B cell (primary cell): Measurements from ENCODE around the gene B4GALT5. TPM values are rescaled to one million over a fixed set of nuclear protein-coding genes. Genes with fewer than 3 reads are reported as not detected.

Experiments
- ATAC-seq: fragments of 200-7000 bp; cut with Tn5 transposase; one replicate; pipeline ENCODE4 v1.10.0; 2021; ENCODE audit warnings: low read depth, mild to moderate bottlenecking, moderate number of reproducible peaks, moderate library complexity
- CTCF ChIA-PET: fragments of 350-600 bp; sonication (Branson Sonifier 250); formaldehyde crosslinking; loops from one replicate; lab custom pipeline; 2021; ENCODE audit warnings: antibody characterized with exemption, inconsistent platforms; lab: Charles Lee
- POLR2A ChIA-PET: fragments of 350-600 bp; sonication (Branson Sonifier 250); formaldehyde crosslinking; loops from one replicate; lab custom pipeline; 2021; ENCODE audit warnings: antibody characterized with exemption; lab: Charles Lee
- DNase-seq: peaks from one replicate; pipeline ENCODE4 v3.0.0; 2013
- H2AFZ ChIP-seq: 2 replicates; pipeline ENCODE4 v1.6.1; 2012; ENCODE audit warnings: mild to moderate bottlenecking, low read depth, low read length; ENCODE audit not compliant: insufficient read depth, poor library complexity, severe bottlenecking
- H3K27ac ChIP-seq, 2 donors: 1 replicate in 1 of 2; 2 replicates in 1 of 2; pipeline ENCODE4 v1.5.1; 2012 to 2013; ENCODE audit warnings: low read length in 2 of 2, mild to moderate bottlenecking in 2 of 2, moderate library complexity in 1 of 2
- H3K27me3 ChIP-seq, 4 experiments: fragments of 200-600 bp in 1 of 4; sonication (generic) in 1 of 4; replicated peaks in 1 of 4; 1 replicate in 2 of 4; 2 replicates in 2 of 4; pipeline versions ENCODE4 v1.6.1 to v1.7.0; 2013 to 2016; ENCODE audit warnings: low read length in 3 of 4, mild to moderate bottlenecking in 2 of 4, mixed read lengths in 1 of 4, moderate library complexity in 1 of 4; ENCODE audit not compliant: insufficient read depth in 4 of 4, control insufficient read depth in 3 of 4; ENCODE audit errors: control extremely low read depth in 1 of 4
- H3K36me3 ChIP-seq, 2 experiments: replicated peaks in 1 of 2; 1 replicate in 1 of 2; 2 replicates in 1 of 2; pipeline versions ENCODE4 v1.6.1 to v1.7.1; 2013; ENCODE audit warnings: low read length in 1 of 2; ENCODE audit not compliant: insufficient read depth in 2 of 2, control insufficient read depth in 1 of 2; ENCODE audit errors: control extremely low read depth in 1 of 2, extremely low read depth in 1 of 2
- H3K4me1 ChIP-seq, 2 donors: fragments of 200-600 bp in 1 of 2; sonication (generic) in 1 of 2; 1 replicate in 1 of 2; 2 replicates in 1 of 2; pipeline versions ENCODE4 v1.5.1 to v1.6.1; 2013 to 2017; ENCODE audit warnings: low read length in 2 of 2; ENCODE audit not compliant: control insufficient read depth in 2 of 2, insufficient read depth in 2 of 2
- H3K4me2 ChIP-seq: replicated peaks from 2 replicates; pipeline ENCODE3; 2012; ENCODE audit warnings: mild to moderate bottlenecking, low read depth, low read length; ENCODE audit not compliant: poor library complexity, severe bottlenecking
- H3K4me3 ChIP-seq, 5 experiments: fragments of 200-600 bp in 1 of 5; sonication (generic) in 1 of 5; 1 replicate in 3 of 5; 2 replicates in 2 of 5; pipeline versions ENCODE4 v1.5.1 to v1.7.0; 2011 to 2016; ENCODE audit warnings: low read length in 4 of 5, mild to moderate bottlenecking in 4 of 5, low read depth in 2 of 5, control low read depth in 1 of 5, moderate library complexity in 1 of 5; ENCODE audit not compliant: insufficient read depth in 1 of 5; ENCODE audit errors: control extremely low read depth in 1 of 5, extremely low read depth in 1 of 5
- H3K79me2 ChIP-seq: fragments of 200-600 bp; sonication (generic); one replicate; pipeline ENCODE4 v1.6.0; 2016; ENCODE audit warnings: low read length; ENCODE audit not compliant: control insufficient read depth, insufficient read depth
- H3K9ac ChIP-seq: fragments of 200-600 bp; sonication (generic); 2 replicates; pipeline ENCODE4 v1.6.1; 2017; ENCODE audit warnings: mild to moderate bottlenecking, low read length, moderate library complexity
- H3K9me3 ChIP-seq, 3 donors: one replicate each; pipeline versions ENCODE4 v1.6.1 to v1.7.1; 2013; ENCODE audit warnings: low read length in 2 of 3; ENCODE audit not compliant: control insufficient read depth in 2 of 3, insufficient read depth in 1 of 3; ENCODE audit errors: control extremely low read depth in 1 of 3
- H4K20me1 ChIP-seq: 2 replicates; pipeline ENCODE4 v1.6.0; 2012; ENCODE audit warnings: mild to moderate bottlenecking, low read length; ENCODE audit not compliant: insufficient read depth, control insufficient read depth, poor library complexity, severe bottlenecking
- H3K27ac Mint-ChIP-seq: one replicate; pipeline ENCODE4 v1.8.0; 2021; ENCODE audit warnings: mixed read lengths
- H3K27me3 Mint-ChIP-seq: one replicate; pipeline ENCODE4 v1.8.0; 2021; ENCODE audit warnings: mixed read lengths
- H3K4me1 Mint-ChIP-seq: one replicate; pipeline ENCODE4 v1.8.0; 2021; ENCODE audit warnings: mixed read lengths
- H3K4me3 Mint-ChIP-seq: one replicate; pipeline ENCODE4 v1.8.0; 2021; ENCODE audit warnings: mixed read lengths
- H3K9me3 Mint-ChIP-seq: one replicate; pipeline ENCODE4 v1.8.0; 2022; ENCODE audit warnings: mixed read lengths; ENCODE audit not compliant: insufficient read depth
- CTCF ChIP-seq: fragments of 200-600 bp; IDR thresholded peaks from one replicate; pipeline ENCODE4 v1.8.0; 2022; ENCODE audit warnings: antibody characterized with exemption, mild to moderate bottlenecking
- EZH2 ChIP-seq: IDR thresholded peaks from 2 replicates; pipeline ENCODE4 v1.6.1; 2012; ENCODE audit warnings: borderline replicate concordance, low read depth, mild to moderate bottlenecking, moderate library complexity, low read length; ENCODE audit not compliant: insufficient read depth, poor library complexity, severe bottlenecking
- WGBS: methylation state at CpG from one replicate; pipeline ENCODE4 v1.1.5; 2013; ENCODE audit warnings: missing lambda C conversion rate; ENCODE audit not compliant: insufficient coverage; 5-methylcytosine and 5-hydroxymethylcytosine counted together
- intact Hi-C: fragments of 100-400 bp; cut with micrococcal nuclease; formaldehyde crosslinking; loops from one replicate; pipeline ENCODE4 v1.10.0; 2022
- polyA plus RNA-seq: library from polyadenylated mRNA; depleted of rRNA; stranded (reverse); fragments of >200 nt; gene quantifications from 2 replicates; pipeline ENCODE4 v1.2.3, GENCODE V29; 2012
- total RNA-seq, 2 donors: library from RNA; stranded (reverse); fragments of 120-200 nt in 1 of 2; gene quantifications; 1 replicate in 1 of 2; 2 replicates in 1 of 2; pipeline versions ENCODE4 v1.2.3 to v1.2.4, GENCODE V29; 2013 to 2022

Gene B4GALT5
- total and polyA plus RNA-seq, 2 donors (not counting 1 experiment from before 2014, with no cell fraction given) = 3.4 to 7.3 TPM

GRCh38 chr20:49647550-49647949 lies 66.1 kb downstream of the B4GALT5 start:
- Histone ChIP-seq H3K9ac (no peak overlapping the region), H3K36me3 (peaks cover 3 to 52% of the 10 kb centered on the region in 2 experiments), H3K4me2 (no peak overlapping the region), H4K20me1 (no peaks in the 10 kb centered on the region), H3K27me3 (no peaks in the 10 kb centered on the region), H3K9me3 (no peaks in the 10 kb centered on the region), H2AFZ (no peak overlapping the region), H3K4me1 (no peaks in the 10 kb centered on the region), H3K4me3 (no peak overlapping the region), H3K27ac (no peak overlapping the region), H3K79me2 (no peaks in the 10 kb centered on the region)
- no peaks in the 10 kb centered on the region for H3K9me3 Mint-ChIP-seq
- no peaks in the 10 kb centered on the region for H3K27me3 Mint-ChIP-seq
- no peak for DNase-seq
- no peak for TF ChIP-seq CTCF
- TF ChIP-seq EZH2 = no peak
- no peak for ATAC-seq
- H3K4me3 Mint-ChIP-seq = no peak overlapping the region
- intact Hi-C loops = no loop called here
- CTCF ChIA-PET = no interaction called here
- no peaks in the 10 kb centered on the region for H3K4me1 Mint-ChIP-seq
- no peak overlapping the region for H3K27ac Mint-ChIP-seq
- POLR2A ChIA-PET = no interaction called here
- WGBS = 100% methylated on average over 1 of the region's 6 CpGs

GRCh38 chr20:49646528-49646927 lies 67.2 kb downstream of the B4GALT5 start:
- no peaks in the 10 kb centered on the region for H4K20me1 ChIP-seq
- peaks cover 3 to 58% of the 10 kb centered on the region in 2 experiments for H3K36me3 ChIP-seq
- no peaks in the 10 kb centered on the region for H3K27me3 ChIP-seq
- DNase-seq = no peak
- no peak overlapping the region for H3K4me2 ChIP-seq
- no peak overlapping the region for H3K4me3 ChIP-seq
- no peaks in the 10 kb centered on the region for H3K4me1 Mint-ChIP-seq
- ATAC-seq = no peak
- H3K4me3 Mint-ChIP-seq = no peak overlapping the region
- no peak overlapping the region for H3K27ac ChIP-seq
- TF ChIP-seq CTCF (no peak), EZH2 (no peak)
- no peaks in the 10 kb centered on the region for H3K4me1 ChIP-seq
- no peak overlapping the region for H2AFZ ChIP-seq
- no CpG with 5 or more reads among the region's 2 CpGs for WGBS
- no peak overlapping the region for H3K27ac Mint-ChIP-seq
- H3K79me2 ChIP-seq = no peaks in the 10 kb centered on the region
- no peaks in the 10 kb centered on the region for H3K27me3 Mint-ChIP-seq
- no peaks in the 10 kb centered on the region for H3K9me3 ChIP-seq
- no peaks in the 10 kb centered on the region for H3K9me3 Mint-ChIP-seq
- POLR2A ChIA-PET = no interaction called here
- H3K9ac ChIP-seq = no peak overlapping the region
- intact Hi-C loops = no loop called here
- CTCF ChIA-PET = no interaction called here
